Upper lobe of left lung (tissue), 4 donors: ENCODE results near the gene CCDC69.

Experiments used
- CTCF ChIP-seq, 6 experiments: fragments of 450-650 bp in 4 of 6; fragments of 200-600 bp in 2 of 6; sonication (generic) in 2 of 6; IDR thresholded peaks; one replicate each; pipeline ENCODE4 v1.5.1; 2016 to 2019; ENCODE audit warnings: antibody characterized with exemption in 6 of 6
- POLR2A ChIP-seq, 4 donors: fragments of 450-650 bp; IDR thresholded peaks; one replicate each; pipeline ENCODE4 v1.5.1; 2016 to 2017; ENCODE audit warnings: antibody characterized with exemption in 4 of 4, mild to moderate bottlenecking in 2 of 4

- no peak for TF ChIP-seq POLR2A (IDR thresholded peaks at IDR 0.05)
- TF ChIP-seq CTCF (IDR thresholded peaks at IDR 0.05), result no peak
Measured at GRCh38 chr5:151200913-151201595, 22.8 kb downstream of the CCDC69 start.
